SK-N-MC (cell line): ENCODE data around the gene A1CF.
"Not testable (repeated sequence)": the region's sequence is repeated elsewhere in the genome, so short reads cannot be mapped to it uniquely, and the experiment has no call there.

Experiments used
- EZH2 ChIP-seq: fragments of 200-600 bp; sonication (generic); IDR thresholded peaks from one replicate; pipeline ENCODE4 v1.6.1; 2017; ENCODE audit warnings: antibody characterized with exemption
- POLR2AphosphoS5 ChIP-seq: IDR thresholded peaks from 2 replicates; pipeline ENCODE4 v1.6.1; 2012; ENCODE audit warnings: mild to moderate bottlenecking, low read depth, low read length, borderline replicate concordance

- TF ChIP-seq EZH2, POLR2AphosphoS5: not testable (repeated sequence)
Measured at GRCh38 chr10:50774868-50775267, 110.6 kb downstream of the A1CF start.
